GM19452 (cell line): ENCODE measurements around the gene MGLL.

Experiments used
- ATAC-seq: cut with Tn5 transposase; IDR thresholded peaks from one replicate; pipeline ENCODE4 v1.9.1; 2021; ENCODE audit not compliant: unreplicated experiment

Gene MGLL

GRCh38 chr3:127777332-127777731 lies 45.0 kb downstream of the MGLL start:
- ATAC-seq = no peak

- no peak for ATAC-seq
Measured at GRCh38 chr3:127776347-127776746, 46.0 kb downstream of the MGLL start.

- ATAC-seq = no peak
Measured at GRCh38 chr3:127775398-127776109, 46.8 kb downstream of the MGLL start.

DNA sequence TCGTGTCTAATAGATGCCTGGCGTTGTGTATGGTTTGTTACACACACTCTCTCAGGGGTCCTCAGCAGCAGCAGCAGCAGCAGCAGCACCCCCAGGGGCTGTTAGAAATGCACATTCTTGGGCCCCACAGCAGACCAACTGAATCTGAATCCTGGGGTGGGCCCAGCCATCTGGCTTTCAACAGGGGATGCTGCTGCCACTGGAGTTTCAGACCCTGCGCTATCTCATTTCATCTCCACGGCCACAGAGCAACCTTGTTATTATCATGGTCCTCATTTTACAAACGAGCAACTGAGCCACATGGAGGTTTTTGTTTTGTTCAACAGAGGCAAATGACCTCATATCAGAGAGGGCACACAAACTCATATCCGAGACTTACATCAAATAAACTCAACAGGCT lies 47.7 kb downstream of the MGLL start:
- ATAC-seq = no peak

GRCh38 chr3:127773752-127774395 lies 48.4 kb downstream of the MGLL start:
- ATAC-seq = no peak

DNA sequence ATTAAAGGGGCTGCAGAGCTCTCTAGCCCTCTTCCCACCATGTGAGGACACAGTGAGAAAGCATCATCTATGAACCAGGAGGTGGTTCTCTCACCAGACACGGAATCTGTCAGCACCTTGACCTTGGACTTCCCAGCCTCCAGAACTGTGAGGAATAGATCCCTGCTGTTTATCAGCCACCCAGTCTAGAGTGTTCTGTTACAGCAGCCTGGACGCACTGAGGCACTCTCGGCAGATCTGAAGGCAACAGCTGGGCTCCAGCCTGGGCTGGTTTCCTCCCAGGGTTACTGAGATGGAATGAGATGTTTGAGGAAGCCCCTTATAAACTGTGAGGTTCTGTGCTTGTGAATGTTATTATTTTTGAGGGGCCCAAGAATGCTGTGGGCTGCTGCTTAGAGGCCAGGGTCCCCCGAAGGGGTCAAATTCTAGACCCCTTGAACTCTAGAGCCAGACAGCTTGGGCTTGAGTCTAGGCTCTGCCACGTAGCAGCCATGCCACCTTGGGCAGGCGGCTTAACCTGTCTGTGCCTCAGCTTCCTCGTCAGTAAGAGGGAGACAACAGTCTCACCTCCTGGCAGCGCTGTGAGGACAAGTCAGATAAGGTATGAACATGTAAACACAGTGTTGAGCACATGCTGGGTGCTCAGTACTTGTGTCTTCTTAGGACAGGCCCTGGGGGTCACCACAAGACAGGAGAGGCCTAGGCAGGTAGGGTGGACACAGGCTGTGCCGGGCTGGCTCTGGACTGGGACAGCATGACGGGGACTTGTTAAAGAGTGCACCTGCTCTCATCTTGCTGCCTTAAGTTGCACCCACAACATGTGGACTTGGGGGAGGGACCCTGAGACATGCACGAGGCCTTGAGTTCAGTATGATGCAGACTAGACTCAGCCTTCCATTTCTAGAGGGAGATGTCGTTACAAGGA lies 49.2 kb downstream of the MGLL start:
- no peak for ATAC-seq

DNA sequence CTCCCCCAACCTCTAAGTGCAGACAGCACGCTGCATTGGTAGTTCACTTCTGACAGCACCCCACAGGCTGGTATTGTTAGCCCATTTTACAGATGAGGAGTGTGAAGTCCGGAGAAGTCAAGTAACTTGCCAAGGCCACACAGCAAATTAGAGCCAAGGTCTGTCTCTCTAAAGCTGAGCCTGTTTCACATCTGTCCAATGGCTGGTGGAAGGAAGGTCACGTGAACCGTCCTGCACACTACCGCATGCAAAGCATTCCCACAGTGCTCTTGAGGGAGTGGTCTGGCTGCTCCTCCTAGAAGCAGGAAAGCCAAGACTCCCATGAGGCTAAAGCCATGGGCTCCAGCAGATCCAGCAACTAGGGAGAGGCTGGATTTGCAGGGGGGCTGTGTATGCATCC lies 50.0 kb downstream of the MGLL start:
- no peak for ATAC-seq

- ATAC-seq = no peak
Measured at GRCh38 chr3:127771746-127772145, 50.6 kb downstream of the MGLL start.

- ATAC-seq = no peak
Measured at GRCh38 chr3:127770671-127771355, 51.5 kb downstream of the MGLL start.

GRCh38 chr3:127769284-127770081 lies 52.8 kb downstream of the MGLL start:
- ATAC-seq = no peak

DNA sequence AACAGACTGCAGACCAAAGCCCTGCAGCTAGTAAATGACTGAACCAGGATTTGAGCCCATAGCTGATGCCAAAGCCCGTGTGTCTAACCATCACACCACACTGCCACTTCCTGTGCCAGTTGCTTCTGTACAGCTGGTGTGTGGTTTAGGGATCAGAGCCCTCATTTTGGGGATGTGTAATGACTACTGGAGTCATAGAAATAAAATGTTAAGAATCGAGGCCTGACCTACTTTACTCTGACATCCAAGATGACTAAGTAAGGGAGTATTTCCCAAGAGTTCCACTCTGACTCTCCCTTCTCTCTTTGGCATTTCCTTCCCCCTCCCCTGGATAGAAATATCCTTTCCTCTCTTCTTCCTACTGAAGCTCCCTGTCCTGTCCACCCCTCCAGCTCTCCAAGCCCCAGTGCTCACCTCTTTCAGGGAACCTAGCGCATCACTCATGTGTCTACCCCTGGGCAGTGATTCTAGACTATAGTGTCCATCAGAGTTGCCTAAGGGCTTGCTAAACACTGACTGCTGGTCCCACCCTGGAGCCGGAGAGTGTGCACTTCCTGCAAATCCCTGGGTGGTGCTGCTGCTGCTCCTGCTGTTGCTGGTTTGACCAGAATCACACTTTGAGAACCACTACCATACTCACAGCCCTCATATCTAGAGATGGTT lies 53.8 kb downstream of the MGLL start:
- no peak for ATAC-seq

- no peak for ATAC-seq
Measured at GRCh38 chr3:127767126-127767525, 55.2 kb downstream of the MGLL start.

- ATAC-seq = no peak
Measured at GRCh38 chr3:127765735-127766134, 56.6 kb downstream of the MGLL start.

DNA sequence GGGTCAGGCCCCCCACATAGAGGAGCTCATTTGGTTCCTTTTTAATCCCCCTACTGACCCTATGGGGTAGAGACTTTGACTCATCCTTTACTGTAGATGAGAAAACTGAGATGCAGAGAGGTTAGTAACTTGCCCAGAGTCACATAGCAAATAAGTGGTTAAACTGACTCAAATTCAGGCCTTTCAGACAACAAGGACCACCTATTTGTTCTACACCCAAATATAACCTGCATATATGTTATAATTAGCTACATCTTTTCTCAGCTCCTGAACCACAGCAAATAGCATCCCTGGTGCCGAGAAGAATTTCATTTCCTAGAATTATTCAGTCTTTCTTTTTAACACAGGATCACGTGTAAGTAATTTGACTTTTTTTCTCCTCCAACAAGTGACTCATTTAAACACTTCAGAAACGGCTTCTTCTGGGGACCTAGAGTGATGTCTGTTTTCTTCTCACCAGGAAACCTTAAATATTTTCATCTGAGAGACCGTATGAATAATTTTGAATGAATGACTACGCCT lies 57.4 kb downstream of the MGLL start:
- no peak for ATAC-seq

DNA sequence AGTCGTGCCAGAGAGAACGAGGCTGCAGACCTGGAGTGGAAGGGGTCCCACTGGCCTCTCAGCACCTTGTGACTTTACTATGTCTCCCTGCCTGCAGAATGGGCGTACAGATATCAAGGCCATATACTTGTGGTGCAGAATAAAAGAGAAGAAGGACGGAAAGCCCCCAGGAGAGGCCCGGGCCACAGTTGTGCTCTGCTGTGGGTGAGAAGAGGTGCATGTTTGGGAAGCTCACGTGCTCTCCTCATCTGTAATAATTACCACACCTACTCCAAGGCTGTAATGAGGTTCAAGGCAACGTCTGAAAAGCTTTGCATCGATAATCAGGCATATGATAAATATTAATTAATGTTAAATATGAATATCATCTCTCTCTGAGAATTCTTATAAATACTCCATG lies 58.0 kb downstream of the MGLL start:
- no peak for ATAC-seq

DNA sequence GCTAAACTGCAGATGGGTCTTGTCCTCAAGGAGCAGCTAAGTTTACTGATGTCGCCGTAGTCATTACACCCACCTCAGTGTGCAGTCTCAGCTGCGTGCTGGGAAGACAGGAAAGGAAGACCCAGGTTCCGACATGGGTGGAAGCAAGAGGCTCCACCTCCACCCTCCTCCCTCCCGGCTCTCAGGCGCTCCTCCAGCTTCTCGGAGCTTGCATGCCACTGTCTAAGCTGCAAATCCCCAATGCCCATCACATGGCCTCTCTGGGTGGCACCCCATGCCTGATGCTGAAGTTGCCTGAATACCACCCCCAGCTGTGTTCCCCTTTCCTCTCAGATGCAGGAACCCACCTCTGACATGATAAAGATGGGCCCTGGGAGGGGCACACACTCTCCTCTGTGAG lies 58.5 kb downstream of the MGLL start:
- ATAC-seq = no peak

GRCh38 chr3:127763337-127763736 lies 59.0 kb downstream of the MGLL start:
- ATAC-seq = no peak

DNA sequence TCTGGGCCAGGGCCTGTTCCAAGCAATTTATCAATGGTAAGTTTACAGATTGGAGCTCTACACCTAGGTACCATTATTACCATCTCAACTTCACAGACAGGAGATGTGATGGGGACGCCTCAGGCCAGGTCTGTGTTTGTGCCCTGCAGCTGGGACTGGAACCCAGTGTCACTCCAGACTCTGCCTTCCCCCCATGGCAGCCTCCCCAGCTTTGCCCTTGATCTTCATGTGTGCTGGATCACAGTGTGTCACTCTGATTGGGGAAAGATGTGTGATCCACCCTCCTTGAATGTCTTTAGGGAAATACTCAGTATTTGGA lies 59.6 kb downstream of the MGLL start:
- ATAC-seq = no peak

DNA sequence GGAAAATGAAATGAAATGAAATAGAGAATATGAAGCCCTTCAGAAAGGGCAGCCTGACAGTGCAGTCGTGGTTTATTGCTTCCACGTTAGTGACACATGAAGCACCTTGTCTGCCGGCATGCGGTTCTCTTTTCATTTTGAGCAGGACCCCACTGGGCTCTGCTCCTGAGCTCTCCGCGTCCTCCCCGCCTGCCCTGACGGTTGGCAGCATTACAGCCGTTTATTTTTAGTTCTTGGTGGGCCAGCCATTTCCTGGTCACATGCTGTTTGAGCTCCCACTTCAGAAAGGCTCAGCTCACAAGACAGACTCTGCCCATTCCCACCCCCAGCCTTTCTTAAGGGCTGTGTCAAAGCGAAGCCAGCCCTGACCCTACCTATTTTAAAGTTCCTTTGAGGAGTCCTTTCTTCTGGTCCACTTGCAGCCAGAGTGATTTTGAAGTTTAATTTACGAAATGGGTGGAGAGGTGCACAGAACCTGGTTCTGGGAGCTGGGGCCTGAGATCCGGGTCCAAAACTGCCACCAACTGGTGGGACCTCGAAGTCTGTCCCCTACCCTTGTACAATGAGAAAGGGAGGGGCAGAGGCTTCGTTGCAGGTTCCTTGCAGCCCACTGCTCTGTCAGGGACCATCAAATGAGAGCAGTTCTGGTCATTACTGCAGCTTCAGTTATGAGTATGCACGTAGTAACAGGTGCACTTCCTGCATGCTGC lies 60.1 kb downstream of the MGLL start:
- no peak for ATAC-seq
